ENCODE results near the gene CACUL1. TPM values are rescaled to one million over a fixed set of nuclear protein-coding genes. Genes with fewer than 3 reads are reported as not detected.
"Not testable (repeated sequence)": the region's sequence is repeated elsewhere in the genome, so short reads cannot be mapped to it uniquely, and the experiment has no call there.

The CACUL1 gene
- total RNA-seq, 1 experiment from 2014 or later, result 19.9 TPM

DNA sequence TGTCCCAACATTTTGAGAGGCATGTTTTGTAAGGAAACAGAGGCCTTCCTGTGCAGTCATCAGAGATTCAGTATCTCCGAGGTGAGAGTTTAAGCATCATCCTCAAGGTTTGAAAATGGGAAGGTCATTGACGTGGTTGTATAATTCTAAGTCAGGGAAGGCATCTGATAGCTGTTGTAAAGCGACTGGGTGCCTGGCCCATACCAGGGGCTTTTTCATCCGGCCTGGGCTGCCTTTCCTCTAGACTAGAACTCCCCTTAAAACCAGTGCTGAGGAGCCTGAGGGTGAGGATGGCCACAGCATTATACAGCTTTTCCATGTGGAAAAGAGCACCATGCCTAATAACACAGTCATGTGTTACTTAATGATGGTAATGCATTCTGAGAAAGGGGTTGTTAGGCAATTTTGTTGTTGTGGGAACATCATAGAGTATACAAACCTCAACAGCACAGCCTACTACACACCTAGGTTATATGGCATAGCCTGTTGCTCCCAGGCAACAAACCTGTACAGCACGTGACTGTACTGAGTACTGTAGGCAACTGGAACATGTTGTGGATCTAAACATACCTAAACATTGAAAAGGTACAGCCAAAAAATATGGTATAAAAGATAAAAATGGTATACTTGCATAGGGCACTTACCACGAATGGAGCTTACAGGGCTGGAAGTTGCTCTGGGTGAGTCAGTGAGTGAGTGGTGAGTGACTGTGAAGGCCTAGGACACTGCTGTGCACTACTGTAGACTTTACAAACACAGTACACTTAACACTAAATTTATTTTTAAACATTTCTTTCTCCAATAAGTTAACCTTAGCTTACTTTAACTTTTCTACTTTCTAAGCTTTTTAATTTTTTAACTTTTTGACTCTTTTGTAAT is 13.5 kb upstream of the CACUL1 start:
- no peak for DNase-seq (ENCODE audit: low read depth)

DNA sequence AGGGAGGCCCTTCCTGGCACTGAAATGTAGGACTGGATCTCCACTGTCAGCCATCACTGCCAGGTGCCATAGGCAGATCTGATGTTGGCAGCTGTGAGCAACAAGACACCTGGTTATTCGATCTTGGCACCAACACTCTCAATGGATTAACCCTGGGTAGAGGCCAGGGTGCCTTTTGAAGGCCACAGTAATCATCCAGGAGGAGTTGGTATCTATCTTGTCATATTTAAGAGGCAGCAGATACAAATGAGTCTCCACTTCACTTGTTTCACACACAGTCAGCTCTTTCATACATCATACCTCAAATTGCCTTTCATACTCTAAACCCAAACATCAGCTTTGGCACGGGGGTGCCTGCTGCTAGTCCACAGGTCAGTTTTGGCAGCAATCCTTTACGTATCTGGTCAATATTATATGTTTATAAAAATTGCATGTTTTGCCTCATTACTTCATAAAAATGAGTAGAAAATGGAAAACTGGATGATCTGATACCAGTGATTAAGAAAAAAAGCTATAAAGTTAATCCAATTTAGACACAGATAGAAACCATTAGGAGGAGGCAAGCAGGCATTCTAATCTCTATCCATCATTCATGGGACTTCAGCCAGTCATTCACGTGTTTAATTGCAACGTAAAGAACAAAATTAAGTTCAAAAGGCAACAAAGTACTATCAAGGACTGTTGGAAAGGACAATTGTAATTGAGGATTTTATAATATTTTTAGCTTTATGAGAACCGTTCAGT is 12.7 kb upstream of the CACUL1 start:
- DNase-seq (ENCODE audit: low read depth), result no peak

DNA sequence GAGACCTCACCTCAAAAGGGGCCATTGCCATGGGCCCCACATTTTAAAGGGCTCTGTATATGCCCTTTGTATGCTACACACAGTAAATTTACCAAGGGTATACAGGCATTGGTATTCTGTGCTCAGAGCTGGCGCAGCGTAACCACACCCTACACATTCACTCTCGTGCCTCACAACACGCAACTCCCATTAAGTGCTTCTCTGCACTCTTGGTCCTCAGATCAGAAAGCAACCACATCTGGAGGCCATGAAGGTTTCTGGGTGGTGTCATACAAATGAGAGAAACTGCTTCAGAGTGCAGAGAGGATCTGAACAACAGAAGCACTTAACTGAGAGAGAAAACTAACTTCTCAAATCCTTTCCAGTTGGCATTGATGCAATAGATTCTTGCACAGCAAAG is 9.4 kb upstream of the CACUL1 start:
- no peak for DNase-seq (ENCODE audit: low read depth)

DNA sequence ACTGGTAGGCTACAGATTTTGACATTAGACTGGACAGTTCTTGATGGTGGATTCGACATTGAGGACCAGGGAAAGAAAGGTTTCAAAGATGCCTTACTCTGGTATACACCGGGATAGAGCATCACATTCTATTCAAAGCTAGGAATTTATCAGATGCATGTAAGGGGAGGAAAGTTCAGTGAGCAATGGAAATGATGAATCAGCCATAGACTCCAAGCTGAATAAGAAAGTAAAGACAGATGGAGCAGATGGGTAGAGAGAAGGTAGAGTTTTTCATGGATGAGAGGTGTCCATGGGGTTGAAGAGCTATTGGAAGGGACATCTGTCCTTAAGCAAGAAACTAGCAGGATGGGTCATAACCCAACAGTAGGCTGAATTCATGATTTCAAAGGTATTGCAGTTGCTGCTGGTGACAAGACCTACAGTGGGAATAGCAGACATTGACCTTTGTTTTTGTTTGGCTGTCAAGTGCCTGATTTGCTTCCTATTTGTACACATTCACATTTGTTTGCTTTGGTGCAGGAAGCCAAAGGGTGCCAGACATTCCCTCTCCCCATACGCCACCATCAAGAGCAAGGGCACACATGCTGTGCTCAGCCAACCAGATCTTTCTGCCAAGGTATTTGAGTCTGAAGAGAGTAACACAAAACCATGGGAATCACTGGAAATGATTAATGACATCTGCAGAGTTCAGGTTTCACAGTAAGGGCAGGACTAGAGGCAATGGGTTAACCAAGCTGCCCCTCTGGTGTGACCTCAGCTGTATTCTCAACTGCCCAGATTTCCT is 8.6 kb upstream of the CACUL1 start:
- DNase-seq (ENCODE audit: low read depth), result no peak

DNA sequence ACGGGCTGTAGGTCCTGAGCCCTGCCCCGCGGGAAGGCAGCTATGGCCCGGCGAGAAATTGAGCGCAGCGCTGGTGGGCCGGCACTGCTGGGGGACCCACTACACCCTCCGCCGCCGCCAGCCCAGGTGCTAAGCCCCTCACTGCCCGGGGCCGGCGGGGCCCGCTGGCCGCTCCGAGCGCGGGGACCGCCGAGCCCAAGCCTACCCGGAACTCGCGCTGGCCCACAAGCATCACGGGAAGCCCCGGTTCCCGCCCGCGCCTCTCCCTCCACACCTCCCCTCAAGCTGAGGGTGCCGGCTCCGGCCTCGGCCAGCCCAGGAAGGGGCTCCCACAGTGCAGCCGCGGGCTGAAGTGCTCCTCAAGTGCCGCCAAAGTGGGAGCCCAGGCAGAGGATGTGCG is 5.5 kb upstream of the CACUL1 start:
- no peak for DNase-seq (ENCODE audit: low read depth)

DNA sequence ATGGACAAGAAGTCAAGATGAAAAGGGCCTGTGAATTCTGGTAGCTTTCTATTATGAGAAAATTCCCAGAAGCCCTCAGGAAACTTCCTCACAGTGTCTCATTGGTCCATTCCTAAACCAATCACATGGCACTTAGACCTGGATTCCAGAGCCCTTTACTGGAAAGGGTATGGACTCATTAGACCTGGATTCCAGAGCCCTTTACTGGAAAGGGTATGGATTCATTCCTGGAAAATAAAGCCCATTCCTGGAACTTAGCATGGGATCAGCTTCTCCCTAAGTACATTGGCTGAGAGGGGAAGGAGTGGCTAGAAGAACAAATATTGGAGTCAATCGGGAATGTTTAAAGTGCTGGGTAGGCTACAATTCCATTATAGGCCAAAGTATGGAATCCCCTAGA is 3.7 kb upstream of the CACUL1 start:
- no peak for DNase-seq (ENCODE audit: low read depth)

DNA sequence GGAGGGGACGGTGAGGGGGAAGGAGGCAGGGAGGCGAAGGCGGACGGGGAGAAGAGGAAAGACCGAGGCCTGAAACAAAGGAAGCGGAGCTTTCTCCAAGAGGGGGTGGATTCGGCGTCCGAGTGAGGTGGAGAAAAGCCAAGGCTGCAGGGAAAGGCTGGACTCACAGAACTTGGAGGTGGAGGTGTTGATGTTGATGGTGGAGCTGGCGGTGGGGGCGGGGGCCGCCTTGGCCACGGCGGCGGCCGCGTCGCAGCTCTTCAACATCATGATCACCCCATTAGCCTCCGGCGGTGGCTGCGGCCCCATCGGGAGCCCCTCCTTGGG is 578 bp downstream of the CACUL1 start:
- DNase-seq (ENCODE audit: low read depth), result peak; percentile 51

DNA sequence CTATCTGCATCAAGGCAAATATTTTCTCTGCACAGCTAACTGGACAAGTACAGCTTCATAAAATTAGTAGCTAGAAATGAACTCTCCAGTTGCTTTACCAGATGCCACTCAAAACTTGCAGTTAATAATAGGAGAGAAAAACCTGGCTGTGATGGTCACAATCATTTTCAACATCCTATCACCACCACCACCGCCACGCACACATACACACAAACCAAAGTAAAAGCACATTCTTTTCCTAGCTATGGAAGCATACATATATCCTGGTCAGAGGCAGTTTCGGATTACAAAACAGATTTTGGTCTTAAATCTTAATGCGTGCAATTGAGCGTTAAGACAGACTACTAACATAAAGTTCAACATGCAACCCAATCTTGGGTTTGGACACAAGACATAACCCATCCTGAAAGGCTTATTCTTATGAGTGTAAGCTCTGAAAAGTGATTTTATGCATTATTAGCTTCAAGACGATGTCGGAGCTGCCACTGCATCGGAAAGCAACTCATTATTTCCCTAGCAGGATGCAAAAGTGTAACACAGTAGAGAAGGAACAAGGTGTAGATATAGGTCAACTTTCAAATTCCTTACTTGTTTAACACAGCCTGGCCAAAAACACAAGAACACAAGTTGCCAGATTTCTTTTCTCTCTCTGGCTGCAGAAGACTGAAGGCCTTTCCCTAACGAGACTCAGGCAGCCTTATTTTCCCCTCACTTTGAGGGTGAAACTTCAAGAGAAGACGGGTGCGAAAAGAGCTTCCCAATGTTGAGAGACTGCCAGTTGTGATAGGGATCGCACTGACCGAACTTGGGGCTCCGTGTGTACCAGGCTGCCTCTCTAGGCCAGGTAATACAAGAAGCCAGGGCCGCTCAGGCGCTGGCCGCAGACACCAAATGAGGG is 1.2 kb downstream of the CACUL1 start:
- peak; percentile 7 for DNase-seq (ENCODE audit: low read depth)

DNA sequence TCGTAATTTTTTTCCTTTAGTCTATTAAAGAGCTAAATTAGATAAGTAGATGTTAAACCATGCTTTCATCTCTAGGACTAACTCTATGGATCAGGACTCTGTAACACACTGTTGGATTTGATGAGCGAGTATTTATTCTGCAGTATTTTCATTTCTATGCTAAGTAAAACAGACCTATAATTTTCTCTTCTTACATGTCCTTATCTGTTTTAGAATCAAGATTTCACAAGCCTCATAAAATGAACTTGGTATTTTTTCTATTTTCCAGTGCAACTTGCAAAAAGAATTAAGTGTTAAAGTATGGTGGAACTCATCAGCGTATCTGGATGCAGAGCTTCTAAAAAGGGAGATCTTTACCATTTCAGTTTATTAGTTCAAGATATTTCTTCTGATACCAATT is 2.4 kb downstream of the CACUL1 start:
- no peak for DNase-seq (ENCODE audit: low read depth)

DNA sequence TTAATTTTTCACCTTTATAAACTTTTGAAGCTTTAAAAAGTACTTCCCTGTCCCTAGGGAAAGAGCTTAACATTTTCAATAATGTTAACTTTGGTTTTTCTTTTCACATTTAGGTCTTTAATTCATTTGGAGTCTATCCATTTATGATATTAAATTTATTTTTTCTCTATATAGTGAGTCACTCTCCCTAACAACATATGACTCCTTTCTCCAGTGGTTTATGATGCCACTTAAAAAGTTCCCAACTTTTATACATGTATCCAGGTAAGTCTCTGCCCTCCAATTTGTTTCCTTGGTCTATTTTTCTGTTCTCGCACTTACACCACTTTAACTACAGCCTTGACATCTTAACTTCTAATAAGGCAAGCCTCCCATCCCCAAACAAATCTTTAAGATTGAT is 3.5 kb downstream of the CACUL1 start:
- DNase-seq (ENCODE audit: low read depth), result no peak

DNA sequence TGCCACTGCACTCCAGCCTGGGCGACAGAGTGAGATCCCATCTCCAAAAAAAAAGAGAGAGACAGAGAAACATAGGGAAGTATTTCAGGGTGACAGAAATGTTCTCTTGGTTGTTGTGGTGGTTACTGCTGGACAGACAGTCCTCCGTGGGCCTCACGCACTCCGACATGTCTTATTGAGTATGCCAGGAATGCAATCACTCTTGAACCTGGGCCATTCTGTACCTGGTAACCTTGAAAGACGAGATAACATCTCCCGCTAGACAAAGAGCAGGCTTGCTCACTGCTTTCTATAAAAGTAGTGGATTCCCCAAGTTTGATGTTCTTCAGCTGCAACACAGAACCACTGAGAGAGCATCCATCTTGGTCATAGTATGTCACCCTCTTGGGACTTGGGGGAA is 6.7 kb downstream of the CACUL1 start:
- DNase-seq (ENCODE audit: low read depth), result no peak

DNA sequence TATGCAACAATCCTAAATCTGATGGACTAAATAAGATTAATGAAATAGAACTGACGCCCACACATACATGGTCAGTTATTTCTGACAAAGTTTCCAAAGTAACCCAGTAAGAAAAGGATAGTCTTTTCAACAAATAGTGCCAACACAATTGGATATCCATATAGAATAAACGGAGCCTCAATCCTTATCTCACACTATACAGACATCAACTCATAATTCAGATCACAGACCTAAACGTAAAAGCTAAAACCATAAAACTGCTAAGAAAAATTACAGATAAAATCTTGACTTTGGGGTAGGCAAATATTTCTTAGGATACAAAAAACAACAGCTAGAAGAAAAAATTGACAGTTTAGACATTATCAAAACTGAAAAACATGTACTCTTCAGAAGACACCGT is 8.5 kb downstream of the CACUL1 start:
- DNase-seq (ENCODE audit: low read depth), result no peak

DNA sequence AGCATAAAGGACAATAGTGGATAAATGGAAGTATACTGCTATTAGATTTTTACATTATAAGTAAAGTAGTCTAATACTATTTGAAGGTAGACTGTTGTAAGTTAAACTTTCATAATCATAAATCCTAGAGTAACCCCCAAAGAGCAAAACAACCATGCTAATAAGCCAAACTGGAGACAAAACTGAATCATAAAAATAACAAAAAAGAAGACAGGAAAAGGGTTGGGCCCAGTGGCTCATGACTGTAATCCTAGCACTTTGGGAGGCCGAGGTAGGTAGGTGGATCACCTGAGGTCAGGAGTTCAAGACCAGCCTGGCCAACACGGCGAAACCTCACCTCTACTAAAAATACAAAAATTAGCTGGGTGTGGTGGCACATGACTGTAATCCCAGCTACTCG is 9.7 kb downstream of the CACUL1 start:
- DNase-seq (ENCODE audit: low read depth), result no peak

DNA sequence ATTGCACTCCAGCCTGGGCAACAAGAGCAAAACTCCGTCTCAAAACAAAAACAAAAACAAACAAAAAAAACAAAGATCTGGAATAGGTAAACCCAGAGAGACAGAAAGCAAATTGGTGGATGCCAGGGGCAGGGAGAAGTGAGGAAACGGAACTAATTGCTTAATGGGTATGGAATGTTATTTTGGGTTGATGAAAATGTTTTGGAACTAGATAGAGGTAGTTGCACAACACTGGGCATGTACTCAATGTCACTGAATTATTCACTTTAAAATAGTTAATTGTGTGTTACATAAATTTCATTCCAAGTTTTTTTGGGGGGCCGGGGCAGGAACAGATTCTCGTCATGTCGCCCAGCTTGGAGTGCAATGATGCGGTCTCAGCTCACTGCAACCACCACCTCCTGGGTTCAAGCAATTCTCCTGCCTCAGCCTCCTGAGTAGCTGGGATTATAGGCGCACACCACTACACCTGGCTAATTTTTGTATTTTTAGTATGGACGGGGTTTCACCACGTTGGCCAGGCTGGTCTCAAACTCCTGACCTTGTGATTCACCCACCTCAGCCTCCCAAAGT is 10.3 kb downstream of the CACUL1 start:
- not testable (repeated sequence) for DNase-seq (ENCODE audit: low read depth)

DNA sequence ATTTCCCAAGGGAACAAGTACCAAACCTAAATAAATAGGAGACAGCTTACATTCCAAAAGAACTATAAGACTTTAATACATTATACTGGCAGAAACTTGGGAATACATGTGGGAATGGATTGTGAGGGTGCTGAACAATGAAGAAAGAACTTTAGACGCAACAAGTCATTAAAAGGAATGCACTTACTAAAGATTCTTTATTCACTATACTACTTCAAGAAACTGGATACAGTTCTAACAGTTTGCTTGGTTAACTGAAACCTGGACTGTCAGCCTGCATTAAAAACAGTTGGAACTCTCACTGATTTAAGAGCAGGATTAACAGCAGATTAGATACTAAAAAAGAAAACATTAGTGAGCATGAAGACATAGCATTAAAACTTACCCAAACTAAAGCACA is 12.0 kb downstream of the CACUL1 start:
- DNase-seq (ENCODE audit: low read depth), result no peak

DNA sequence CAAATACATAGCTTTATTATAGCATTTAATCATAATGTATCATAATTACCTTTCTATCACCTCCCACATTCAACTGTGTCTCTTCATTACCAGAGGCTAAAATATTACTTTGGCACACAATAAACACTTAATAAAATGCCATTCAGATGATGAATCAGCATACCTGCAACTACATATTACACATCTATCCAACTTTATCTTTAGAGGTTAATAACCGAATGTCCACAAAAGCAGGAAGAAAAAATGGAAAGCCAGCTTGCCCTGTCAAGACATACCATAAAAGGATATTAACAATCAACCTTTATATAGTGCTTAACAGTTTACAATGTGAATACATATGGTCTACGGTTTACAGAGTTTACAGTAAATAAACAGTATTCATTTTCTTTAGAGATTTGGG is 12.7 kb downstream of the CACUL1 start:
- DNase-seq (ENCODE audit: low read depth), result no peak

DNA sequence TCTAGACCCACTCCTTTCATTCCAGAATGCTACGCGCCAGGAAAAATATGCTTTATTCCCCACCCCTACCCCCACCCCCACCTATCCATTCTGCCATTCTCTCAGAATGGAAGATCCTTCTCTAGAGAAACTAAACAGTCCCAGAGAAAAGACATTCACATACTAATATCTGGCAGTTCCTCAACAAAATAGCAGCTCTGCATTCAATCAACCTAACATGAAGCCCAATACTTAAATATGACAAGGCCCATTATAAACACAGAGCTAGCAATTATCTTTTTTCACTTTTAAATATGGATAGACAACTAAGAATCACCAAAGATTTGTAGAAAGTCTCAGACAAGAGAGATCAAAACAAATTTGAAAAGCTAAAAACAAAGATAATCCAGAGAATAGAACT is 16.4 kb downstream of the CACUL1 start:
- no peak for DNase-seq (ENCODE audit: low read depth)

DNA sequence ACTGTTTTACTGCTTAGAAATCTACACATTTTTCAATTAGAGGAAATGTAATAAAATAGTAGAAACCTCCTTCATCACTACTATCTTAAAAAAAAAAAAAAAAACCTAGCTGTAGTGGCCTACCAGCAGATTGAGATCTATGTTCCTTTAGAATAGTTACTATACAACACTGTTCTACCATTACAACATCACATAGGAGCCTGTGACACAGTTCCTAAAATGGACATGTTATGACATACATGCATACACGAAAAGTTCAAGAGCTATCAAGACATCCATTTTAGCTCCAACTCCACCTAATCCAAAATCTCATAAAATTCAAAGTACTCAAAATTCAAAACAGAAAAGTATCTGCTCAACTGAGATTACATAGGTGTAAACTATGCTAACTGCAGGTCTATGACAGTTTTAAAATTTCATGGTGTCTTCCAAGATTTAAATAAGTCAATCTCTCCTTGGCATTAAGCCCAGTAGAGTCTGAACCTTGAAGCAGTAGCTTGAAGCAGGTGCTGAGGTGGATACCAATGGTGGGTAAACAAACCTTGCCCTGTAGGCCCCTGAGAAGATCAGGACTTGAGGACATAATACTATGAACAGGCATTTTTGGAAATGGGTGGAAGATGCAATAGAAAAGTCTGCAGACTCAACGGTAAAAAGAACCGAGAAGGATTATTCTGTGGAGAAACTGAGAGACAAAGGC is 17.0 kb downstream of the CACUL1 start:
- no peak for DNase-seq (ENCODE audit: low read depth)

DNA sequence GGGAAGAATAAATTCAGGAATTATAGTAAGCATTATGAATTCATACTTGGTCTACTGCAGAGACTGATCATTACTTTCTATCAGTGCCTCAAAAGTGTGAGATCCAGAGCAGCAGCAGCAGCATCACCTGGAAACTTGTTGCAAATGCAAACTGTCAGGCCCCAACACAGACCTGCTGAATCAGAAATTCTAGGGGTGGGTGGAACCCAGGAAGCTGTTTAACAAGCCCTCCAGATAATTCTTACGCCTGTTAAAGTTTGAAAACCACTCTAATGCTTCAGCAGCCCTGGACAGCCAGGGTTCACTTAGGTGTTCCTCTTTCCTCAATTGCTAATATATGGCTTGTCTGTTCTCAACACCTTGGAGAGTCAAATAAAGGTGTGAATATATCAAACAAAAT is 19.5 kb downstream of the CACUL1 start:
- DNase-seq (ENCODE audit: low read depth), result no peak

DNA sequence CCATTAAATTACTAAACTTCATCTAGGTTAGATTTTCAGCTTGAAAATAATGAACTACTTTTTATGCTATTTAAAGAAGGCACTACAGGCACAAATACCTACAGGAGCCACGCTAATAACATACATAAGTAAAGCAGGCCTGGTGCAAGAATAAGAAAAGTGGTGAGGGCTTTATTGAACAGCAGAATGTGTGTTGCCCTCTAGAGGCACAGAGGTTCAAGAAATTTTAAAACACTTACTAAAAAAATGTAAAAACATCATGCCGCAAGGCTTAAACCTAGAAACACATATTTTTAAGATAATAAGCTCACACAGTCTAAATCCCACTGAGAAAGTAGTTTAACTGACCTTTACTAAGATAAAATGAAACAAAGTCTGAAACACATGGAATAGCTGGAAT is 20.3 kb downstream of the CACUL1 start:
- no peak for DNase-seq (ENCODE audit: low read depth)
